Panc1 (cell line): ENCODE results near the gene ARMC3. TPM values are rescaled to one million over a fixed set of nuclear protein-coding genes. Genes with fewer than 3 reads are reported as not detected.

Source experiments
- ATAC-seq: fragments of 200-7000 bp; cut with Tn5 transposase; 2 replicates; pipeline ENCODE4 v1.9.1; 2020; ENCODE audit warnings: mild to moderate bottlenecking, moderate library complexity
- BruUV-seq: library from RNA; stranded (reverse); fragments of 400-500 nt; replicated peaks from 2 replicates; lab custom pipeline; 2021; lab: Mats Ljungman, UMichigan
- CTCF ChIA-PET: fragments of 300-600 bp; sonication (Branson Sonifier 250); formaldehyde crosslinking; loops from one replicate; lab custom pipeline; 2022; ENCODE audit warnings: antibody characterized with exemption; lab: Charles Lee
- POLR2A ChIA-PET: fragments of 300-600 bp; sonication (Branson Sonifier 250); formaldehyde crosslinking; loops from one replicate; lab custom pipeline; 2022; ENCODE audit warnings: antibody characterized with exemption; lab: Charles Lee
- DNase-seq: peaks from one replicate; pipeline ENCODE4 v3.0.0-alpha.2; 2010; ENCODE audit warnings: low read depth, low spot score
- H3K27ac ChIP-seq: 2 replicates; pipeline ENCODE4 v1.5.1; 2011; ENCODE audit warnings: mild to moderate bottlenecking, low read length, inconsistent platforms
- H3K27me3 ChIP-seq: fragments of 200-500 bp; sonication (Bioruptor generic); 2 replicates; pipeline ENCODE4 v1.6.0; 2014; ENCODE audit warnings: low read length, inconsistent platforms; ENCODE audit not compliant: control insufficient read depth, insufficient read depth
- H3K36me3 ChIP-seq: fragments of 200-500 bp; sonication (Bioruptor generic); 2 replicates; pipeline ENCODE4 v1.5.1; 2014; ENCODE audit warnings: inconsistent platforms, mild to moderate bottlenecking, low read length, moderate library complexity; ENCODE audit not compliant: control insufficient read depth, insufficient read depth
- H3K4me1 ChIP-seq: 2 replicates; pipeline ENCODE4 v1.5.1; 2011; ENCODE audit warnings: inconsistent platforms, mild to moderate bottlenecking, low read length, moderate library complexity; ENCODE audit not compliant: control insufficient read depth, insufficient read depth
- H3K4me3 ChIP-seq, 2 experiments: 2 replicates each; pipeline ENCODE4 v1.5.1; 2011 to 2012; ENCODE audit warnings: low read depth in 2 of 2, low read length in 2 of 2, mild to moderate bottlenecking in 2 of 2, inconsistent platforms in 1 of 2, moderate library complexity in 1 of 2
- H3K9me3 ChIP-seq: fragments of 200-500 bp; sonication (Bioruptor generic); 2 replicates; pipeline ENCODE4 v1.5.1; 2014; ENCODE audit warnings: low read depth, mild to moderate bottlenecking, inconsistent platforms, low read length, moderate library complexity; ENCODE audit not compliant: control insufficient read depth, insufficient read depth
- CTCF ChIP-seq: fragments of 450-650 bp; IDR thresholded peaks from 2 replicates; pipeline ENCODE4 v1.5.1; 2017; ENCODE audit warnings: mild to moderate bottlenecking
- POLR2AphosphoS5 ChIP-seq: IDR thresholded peaks from 2 replicates; pipeline ENCODE4 v1.6.1; 2012; ENCODE audit warnings: mild to moderate bottlenecking, low read depth, low read length, moderate library complexity
- REST ChIP-seq, 2 experiments: IDR thresholded peaks; 2 replicates each; pipeline ENCODE4 v1.6.1; 2011 to 2012; ENCODE audit warnings: low read depth in 2 of 2, control low read depth in 1 of 2, low read length in 1 of 2, mild to moderate bottlenecking in 1 of 2, moderate library complexity in 1 of 2; ENCODE audit not compliant: insufficient read depth in 1 of 2
- SIN3A ChIP-seq: IDR thresholded peaks from 2 replicates; pipeline ENCODE4 v1.6.1; 2012; ENCODE audit warnings: low read depth, mild to moderate bottlenecking, low read length, moderate library complexity, borderline replicate concordance; ENCODE audit not compliant: insufficient read depth
- TCF7L2 ChIP-seq: IDR thresholded peaks from 2 replicates; pipeline ENCODE4 v1.6.1; 2011; ENCODE audit warnings: mild to moderate bottlenecking, low read depth, low read length, inconsistent platforms
- in situ Hi-C: cut with HindIII; loops from 2 replicates; pipeline ENCODE4 v1.10.0; 2016; ENCODE audit warnings: low sequenced_read_pairs, low pct_unique_long_range_greater_than_20kb
- intact Hi-C: fragments of 100-400 bp; cut with micrococcal nuclease; formaldehyde crosslinking; loops from one replicate; pipeline ENCODE4 v1.10.0; 2022; ENCODE audit not compliant: unreplicated experiment
- total RNA-seq: library from RNA; stranded (reverse); gene quantifications from one replicate; pipeline ENCODE4 v1.2.1, GENCODE V29; 2021; ENCODE audit not compliant: unreplicated experiment

Gene ARMC3
- total RNA-seq, 1 experiment from 2014 or later, result 1.0 TPM

- no peak overlapping the region for H3K27ac ChIP-seq
- BruUV-seq, result no TSS peak
- peaks cover 4% of the 10 kb centered on the region for H3K27me3 ChIP-seq
- ATAC-seq, result no peak
- H3K36me3 ChIP-seq, result no peaks in the 10 kb centered on the region
- TF ChIP-seq CTCF (no peak), TCF7L2 (no peak), POLR2AphosphoS5 (no peak), SIN3A (no peak), REST (IDR thresholded peaks at IDR 0.05; ENCODE audit: insufficient read depth in 1 of 2, low read depth in 2 of 2, low read length in 1 of 2) (no peak)
- CTCF ChIA-PET, result no interaction called here
- intact Hi-C loops, result no loop called here
- no peak for DNase-seq
- H3K4me1 ChIP-seq, result no peaks in the 10 kb centered on the region
- POLR2A ChIA-PET, result no interaction called here
- in situ Hi-C loops, result no loop called here
- H3K9me3 ChIP-seq, result no peaks in the 10 kb centered on the region
- no peak overlapping the region for H3K4me3 ChIP-seq
These were observed 150.3 kb downstream of the ARMC3 start for GRCh38 chr10:23078114-23078513.

GRCh38 chr10:23079700-23080099 lies 151.8 kb downstream of the ARMC3 start:
- peaks cover 4% of the 10 kb centered on the region for H3K27me3 ChIP-seq
- in situ Hi-C loops (no loop called here), intact Hi-C loops (no loop called here)
- no peaks in the 10 kb centered on the region for H3K36me3 ChIP-seq
- H3K4me3 ChIP-seq, result no peak overlapping the region
- no peak for DNase-seq
- H3K27ac ChIP-seq, result no peak overlapping the region
- ATAC-seq, result no peak
- POLR2A ChIA-PET, result no interaction called here
- no peaks in the 10 kb centered on the region for H3K4me1 ChIP-seq
- no TSS peak for BruUV-seq
- CTCF ChIA-PET, result interaction anchor here (0.6 kb wide), 1 partner anchor 610 kb away, joined by 3 read pairs; no protein-coding TSS in a partner anchor
- no peaks in the 10 kb centered on the region for H3K9me3 ChIP-seq
- TF ChIP-seq TCF7L2, result no peak
- no peak for TF ChIP-seq CTCF
- no peak for TF ChIP-seq POLR2AphosphoS5
- no peak for TF ChIP-seq REST (IDR thresholded peaks at IDR 0.05; ENCODE audit: insufficient read depth in 1 of 2, low read depth in 2 of 2, low read length in 1 of 2)
- TF ChIP-seq SIN3A, result no peak
